ENCODE results near the gene ZSCAN9. TPM values are rescaled to one million over a fixed set of nuclear protein-coding genes. Genes with fewer than 3 reads are reported as not detected.
A peak's percentile ranks its signal among the peaks of the same experiment; 100 is the strongest.

Gene ZSCAN9
- total and polyA plus RNA-seq, 2 of the 13 experiments (the other 11 are each of a cell fraction or from before 2014, with no cell fraction given): 14.6 to 17.8 TPM

DNA sequence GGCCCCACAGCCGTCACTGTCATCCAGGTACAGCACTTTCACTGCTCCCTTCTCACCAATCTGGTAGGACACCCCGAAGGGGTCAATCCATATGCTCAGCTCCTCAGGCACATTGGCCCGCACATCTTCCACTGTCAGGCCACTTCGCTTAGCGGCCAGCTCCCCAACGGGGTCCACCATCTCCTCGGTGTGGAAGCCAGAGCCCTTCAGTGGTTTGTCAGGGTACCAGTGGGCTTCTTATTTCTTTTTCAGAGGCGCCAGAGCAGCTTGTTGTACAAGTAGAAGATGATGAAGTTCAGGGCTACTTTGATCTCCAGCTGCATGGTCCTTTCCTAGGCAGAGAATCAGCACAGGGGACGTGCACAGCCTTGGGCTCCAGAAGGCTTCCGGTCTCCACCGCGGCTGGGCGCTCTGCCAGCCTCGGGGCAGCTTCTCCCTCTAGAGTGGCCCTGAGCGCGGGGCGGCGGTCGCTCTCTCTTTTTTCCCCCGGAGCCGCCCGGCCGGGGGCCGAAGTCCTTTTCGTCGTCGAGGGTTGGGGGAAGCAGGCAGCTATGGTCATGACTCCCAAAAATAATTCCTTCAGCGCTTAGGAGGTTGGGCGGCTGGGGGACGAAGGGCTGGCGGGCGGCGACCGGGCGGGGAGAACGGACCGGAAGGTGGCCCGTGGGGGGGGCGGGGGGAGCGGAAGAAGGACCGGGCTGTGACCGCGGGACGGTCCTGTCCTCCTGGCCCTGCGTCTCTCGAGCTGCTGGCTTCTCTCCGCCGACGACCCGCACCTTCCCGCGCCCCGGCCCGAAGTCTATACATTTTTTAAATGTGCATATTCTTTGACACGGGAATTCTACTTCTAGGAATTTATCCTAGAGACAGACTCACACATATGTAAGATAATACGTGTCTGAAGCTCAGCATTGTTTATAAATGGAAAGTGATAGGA is 6.5 kb upstream of the ZSCAN9 start (continued):
- peak; percentile 68; the same call in 1 of the 2 replicates for TF ChIP-seq AKAP8 (CRISPR knock-in tag; IDR thresholded peaks at IDR 0.05)
- TF ChIP-seq EEA1 (CRISPR knock-in tag; IDR thresholded peaks at IDR 0.05; ENCODE audit: borderline replicate concordance): no peak
- TF ChIP-seq ZBTB7B (CRISPR knock-in tag; IDR thresholded peaks at IDR 0.05): 0 out of 2 replicates have a peak, but pooled peaks have one; percentile 21
- TF ChIP-seq, protein P1, sequence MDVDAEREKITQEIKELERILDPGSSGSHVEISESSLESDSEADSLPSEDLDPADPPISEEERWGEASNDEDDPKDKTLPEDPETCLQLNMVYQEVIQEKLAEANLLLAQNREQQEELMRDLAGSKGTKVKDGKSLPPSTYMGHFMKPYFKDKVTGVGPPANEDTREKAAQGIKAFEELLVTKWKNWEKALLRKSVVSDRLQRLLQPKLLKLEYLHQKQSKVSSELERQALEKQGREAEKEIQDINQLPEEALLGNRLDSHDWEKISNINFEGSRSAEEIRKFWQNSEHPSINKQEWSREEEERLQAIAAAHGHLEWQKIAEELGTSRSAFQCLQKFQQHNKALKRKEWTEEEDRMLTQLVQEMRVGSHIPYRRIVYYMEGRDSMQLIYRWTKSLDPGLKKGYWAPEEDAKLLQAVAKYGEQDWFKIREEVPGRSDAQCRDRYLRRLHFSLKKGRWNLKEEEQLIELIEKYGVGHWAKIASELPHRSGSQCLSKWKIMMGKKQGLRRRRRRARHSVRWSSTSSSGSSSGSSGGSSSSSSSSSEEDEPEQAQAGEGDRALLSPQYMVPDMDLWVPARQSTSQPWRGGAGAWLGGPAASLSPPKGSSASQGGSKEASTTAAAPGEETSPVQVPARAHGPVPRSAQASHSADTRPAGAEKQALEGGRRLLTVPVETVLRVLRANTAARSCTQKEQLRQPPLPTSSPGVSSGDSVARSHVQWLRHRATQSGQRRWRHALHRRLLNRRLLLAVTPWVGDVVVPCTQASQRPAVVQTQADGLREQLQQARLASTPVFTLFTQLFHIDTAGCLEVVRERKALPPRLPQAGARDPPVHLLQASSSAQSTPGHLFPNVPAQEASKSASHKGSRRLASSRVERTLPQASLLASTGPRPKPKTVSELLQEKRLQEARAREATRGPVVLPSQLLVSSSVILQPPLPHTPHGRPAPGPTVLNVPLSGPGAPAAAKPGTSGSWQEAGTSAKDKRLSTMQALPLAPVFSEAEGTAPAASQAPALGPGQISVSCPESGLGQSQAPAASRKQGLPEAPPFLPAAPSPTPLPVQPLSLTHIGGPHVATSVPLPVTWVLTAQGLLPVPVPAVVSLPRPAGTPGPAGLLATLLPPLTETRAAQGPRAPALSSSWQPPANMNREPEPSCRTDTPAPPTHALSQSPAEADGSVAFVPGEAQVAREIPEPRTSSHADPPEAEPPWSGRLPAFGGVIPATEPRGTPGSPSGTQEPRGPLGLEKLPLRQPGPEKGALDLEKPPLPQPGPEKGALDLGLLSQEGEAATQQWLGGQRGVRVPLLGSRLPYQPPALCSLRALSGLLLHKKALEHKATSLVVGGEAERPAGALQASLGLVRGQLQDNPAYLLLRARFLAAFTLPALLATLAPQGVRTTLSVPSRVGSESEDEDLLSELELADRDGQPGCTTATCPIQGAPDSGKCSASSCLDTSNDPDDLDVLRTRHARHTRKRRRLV (CRISPR knock-in tag; IDR thresholded peaks at IDR 0.05): no peak
- TF ChIP-seq MEIS2 (CRISPR knock-in tag; IDR thresholded peaks at IDR 0.05): peak; percentile 88; the same call in 1 of the 2 replicates
- no peak; the same call in 1 of the 2 replicates for TF ChIP-seq ZFP90 (CRISPR knock-in tag; IDR thresholded peaks at IDR 0.05; ENCODE audit: borderline replicate concordance)
- TF ChIP-seq NFE2L1 (CRISPR knock-in tag; IDR thresholded peaks at IDR 0.05; ENCODE audit: borderline replicate concordance): no peak
- TF ChIP-seq, protein P2, sequence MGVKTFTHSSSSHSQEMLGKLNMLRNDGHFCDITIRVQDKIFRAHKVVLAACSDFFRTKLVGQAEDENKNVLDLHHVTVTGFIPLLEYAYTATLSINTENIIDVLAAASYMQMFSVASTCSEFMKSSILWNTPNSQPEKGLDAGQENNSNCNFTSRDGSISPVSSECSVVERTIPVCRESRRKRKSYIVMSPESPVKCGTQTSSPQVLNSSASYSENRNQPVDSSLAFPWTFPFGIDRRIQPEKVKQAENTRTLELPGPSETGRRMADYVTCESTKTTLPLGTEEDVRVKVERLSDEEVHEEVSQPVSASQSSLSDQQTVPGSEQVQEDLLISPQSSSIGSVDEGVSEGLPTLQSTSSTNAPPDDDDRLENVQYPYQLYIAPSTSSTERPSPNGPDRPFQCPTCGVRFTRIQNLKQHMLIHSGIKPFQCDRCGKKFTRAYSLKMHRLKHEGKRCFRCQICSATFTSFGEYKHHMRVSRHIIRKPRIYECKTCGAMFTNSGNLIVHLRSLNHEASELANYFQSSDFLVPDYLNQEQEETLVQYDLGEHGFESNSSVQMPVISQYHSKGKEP (CRISPR knock-in tag; IDR thresholded peaks at IDR 0.05): 0 out of 2 replicates have a peak, but pooled peaks have one; percentile 32
- TF ChIP-seq SNRNP70 (IDR thresholded peaks at IDR 0.05; ENCODE audit: low read depth, low read length): no peak
- TF ChIP-seq ZFP36 (IDR thresholded peaks at IDR 0.05; ENCODE audit: borderline replicate concordance, low read depth, low read length, partially characterized antibody): no peak
- no peak for TF ChIP-seq ZNF207 (IDR thresholded peaks at IDR 0.05; ENCODE audit: borderline replicate concordance)
- peak; percentile 57; the same call in 1 of the 2 replicates for TF ChIP-seq ZNF605 (CRISPR knock-in tag; IDR thresholded peaks at IDR 0.05)
- no peak for TF ChIP-seq ZNF703 (CRISPR knock-in tag; IDR thresholded peaks at IDR 0.05; ENCODE audit: borderline replicate concordance)
- TF ChIP-seq ZNF556 (CRISPR knock-in tag; IDR thresholded peaks at IDR 0.05; ENCODE audit: borderline replicate concordance): peak; percentile 50; the same call in 1 of the 2 replicates
- TF ChIP-seq GZF1 (CRISPR knock-in tag; IDR thresholded peaks at IDR 0.05): no peak
- TF ChIP-seq, protein P3, sequence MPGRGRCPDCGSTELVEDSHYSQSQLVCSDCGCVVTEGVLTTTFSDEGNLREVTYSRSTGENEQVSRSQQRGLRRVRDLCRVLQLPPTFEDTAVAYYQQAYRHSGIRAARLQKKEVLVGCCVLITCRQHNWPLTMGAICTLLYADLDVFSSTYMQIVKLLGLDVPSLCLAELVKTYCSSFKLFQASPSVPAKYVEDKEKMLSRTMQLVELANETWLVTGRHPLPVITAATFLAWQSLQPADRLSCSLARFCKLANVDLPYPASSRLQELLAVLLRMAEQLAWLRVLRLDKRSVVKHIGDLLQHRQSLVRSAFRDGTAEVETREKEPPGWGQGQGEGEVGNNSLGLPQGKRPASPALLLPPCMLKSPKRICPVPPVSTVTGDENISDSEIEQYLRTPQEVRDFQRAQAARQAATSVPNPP (CRISPR knock-in tag; IDR thresholded peaks at IDR 0.05): peak; percentile 33; the same call in 1 of the 2 replicates
- TF ChIP-seq, protein P4, sequence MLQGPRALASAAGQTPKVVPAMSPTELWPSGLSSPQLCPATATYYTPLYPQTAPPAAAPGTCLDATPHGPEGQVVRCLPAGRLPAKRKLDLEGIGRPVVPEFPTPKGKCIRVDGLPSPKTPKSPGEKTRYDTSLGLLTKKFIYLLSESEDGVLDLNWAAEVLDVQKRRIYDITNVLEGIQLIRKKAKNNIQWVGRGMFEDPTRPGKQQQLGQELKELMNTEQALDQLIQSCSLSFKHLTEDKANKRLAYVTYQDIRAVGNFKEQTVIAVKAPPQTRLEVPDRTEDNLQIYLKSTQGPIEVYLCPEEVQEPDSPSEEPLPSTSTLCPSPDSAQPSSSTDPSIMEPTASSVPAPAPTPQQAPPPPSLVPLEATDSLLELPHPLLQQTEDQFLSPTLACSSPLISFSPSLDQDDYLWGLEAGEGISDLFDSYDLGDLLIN (CRISPR knock-in tag; IDR thresholded peaks at IDR 0.05; ENCODE audit: borderline replicate concordance): no peak
- 0 out of 2 replicates have a peak, but pooled peaks have one; percentile 29 for TF ChIP-seq STAT5B (CRISPR knock-in tag; IDR thresholded peaks at IDR 0.05)
